Dedifferentiated amniotic fluid mesenchymal stem cell (primary cell): ENCODE data around the gene MBTPS1.

Experiments
- DNase-seq: peaks from one replicate; pipeline ENCODE4 v3.0.0-alpha.2; 2016; ENCODE audit errors: extremely low spot score

The MBTPS1 gene

GRCh38 chr16:84034516-84034915 is 82.2 kb downstream of the MBTPS1 start:
- DNase-seq: no peak

GRCh38 chr16:84033251-84034195 is 83.2 kb downstream of the MBTPS1 start:
- DNase-seq: no peak

- DNase-seq: no peak
Measured at GRCh38 chr16:84032458-84033178, 84.1 kb downstream of the MBTPS1 start.

GRCh38 chr16:84031556-84031955 is 85.2 kb downstream of the MBTPS1 start:
- no peak for DNase-seq

GRCh38 chr16:84029297-84030047 is 87.3 kb downstream of the MBTPS1 start:
- no peak for DNase-seq

- DNase-seq: no peak
Measured at GRCh38 chr16:84027625-84028024, 89.1 kb downstream of the MBTPS1 start.

- DNase-seq: no peak
Measured at GRCh38 chr16:84026606-84027005, 90.1 kb downstream of the MBTPS1 start.

GRCh38 chr16:84024854-84025253 is 91.9 kb downstream of the MBTPS1 start:
- DNase-seq: peak; percentile 58

GRCh38 chr16:84022644-84023043 is 94.1 kb downstream of the MBTPS1 start:
- DNase-seq: no peak

- DNase-seq: no peak
Measured at GRCh38 chr16:84021488-84021887, 95.3 kb downstream of the MBTPS1 start.

GRCh38 chr16:84020353-84020752 is 96.4 kb downstream of the MBTPS1 start:
- DNase-seq: no peak

- no peak for DNase-seq
Measured at GRCh38 chr16:84018710-84019109, 98.0 kb downstream of the MBTPS1 start.

- no peak for DNase-seq
Measured at GRCh38 chr16:84016477-84016876, 100.3 kb downstream of the MBTPS1 start.

GRCh38 chr16:84015399-84015798 is 101.3 kb downstream of the MBTPS1 start:
- no peak for DNase-seq

- DNase-seq: no peak
Measured at GRCh38 chr16:84014570-84015327, 102.0 kb downstream of the MBTPS1 start.

- no peak for DNase-seq
Measured at GRCh38 chr16:84013787-84014569, 102.8 kb downstream of the MBTPS1 start.

- no peak for DNase-seq
Measured at GRCh38 chr16:84009282-84009681, 107.5 kb downstream of the MBTPS1 start.

GRCh38 chr16:84007965-84008364 is 108.8 kb downstream of the MBTPS1 start:
- no peak for DNase-seq

GRCh38 chr16:84007520-84007919 is 109.2 kb downstream of the MBTPS1 start:
- no peak for DNase-seq

GRCh38 chr16:84005391-84005790 is 111.4 kb downstream of the MBTPS1 start:
- DNase-seq: no peak

- no peak for DNase-seq
Measured at GRCh38 chr16:84004442-84004841, 112.3 kb downstream of the MBTPS1 start.
